Stimulated activated memory B cell treated with anti-CD40 and anti-IgM and Interleukin-4, amounts not matched to agents 10 μg/mL and 1 μg/mL and 100 μg/mL, for 72 hours (primary cell): ENCODE data around the gene INSM2.

Source experiments
- ATAC-seq: fragments of 150-1000 bp; cut with Tn5 transposase; 2 replicates; pipeline ENCODE4 v1.10.0; 2021
- H3K27ac Mint-ChIP-seq: one replicate; pipeline ENCODE4 v1.8.0; 2022; ENCODE audit warnings: mild to moderate bottlenecking, mixed read lengths
- H3K27me3 Mint-ChIP-seq: one replicate; pipeline ENCODE4 v1.8.0; 2022; ENCODE audit warnings: mixed read lengths
- H3K36me3 Mint-ChIP-seq: one replicate; pipeline ENCODE4 v1.8.0; 2022; ENCODE audit warnings: mixed read lengths
- H3K4me1 Mint-ChIP-seq: one replicate; pipeline ENCODE4 v1.8.0; 2022; ENCODE audit warnings: mixed read lengths
- H3K4me3 Mint-ChIP-seq: one replicate; pipeline ENCODE4 v1.8.0; 2022; ENCODE audit warnings: mild to moderate bottlenecking, moderate library complexity, mixed read lengths
- H3K9me3 Mint-ChIP-seq: one replicate; pipeline ENCODE4 v1.8.0; 2022; ENCODE audit warnings: mixed read lengths

Gene INSM2

GRCh38 chr14:35532783-35533356, 1.1 kb upstream of the INSM2 start:
- Mint-ChIP-seq H3K36me3 (peaks cover 8% of the 10 kb centered on the region), H3K27ac (no peak overlapping the region), H3K27me3 (peaks cover 67% of the 10 kb centered on the region), H3K4me3 (peak overlapping the region; percentile 79), H3K4me1 (peaks cover 15% of the 10 kb centered on the region), H3K9me3 (no peaks in the 10 kb centered on the region)
- no peak for ATAC-seq

GRCh38 chr14:35534208-35534872, 376 bp downstream of the INSM2 start:
- peaks cover 15% of the 10 kb centered on the region for H3K4me1 Mint-ChIP-seq
- no peaks in the 10 kb centered on the region for H3K9me3 Mint-ChIP-seq
- ATAC-seq, result peak; percentile 10
- H3K27ac Mint-ChIP-seq, result no peak overlapping the region
- H3K27me3 Mint-ChIP-seq, result peaks cover 58% of the 10 kb centered on the region
- peaks cover 12% of the 10 kb centered on the region for H3K36me3 Mint-ChIP-seq
- peak overlapping the region; percentile 79 for H3K4me3 Mint-ChIP-seq

- Mint-ChIP-seq H3K9me3 (no peaks in the 10 kb centered on the region), H3K4me3 (peak overlapping the region; percentile 70), H3K27me3 (peaks cover 51% of the 10 kb centered on the region), H3K27ac (no peak overlapping the region), H3K4me1 (peaks cover 19% of the 10 kb centered on the region), H3K36me3 (peaks cover 18% of the 10 kb centered on the region)
- peak; percentile 83 for ATAC-seq
Observed at GRCh38 chr14:35534873-35535482, 1.0 kb downstream of the INSM2 start.

- ATAC-seq, result no peak
- H3K4me1 Mint-ChIP-seq, result peaks cover 21% of the 10 kb centered on the region
- H3K27ac Mint-ChIP-seq, result no peak overlapping the region
- H3K4me3 Mint-ChIP-seq, result no peak overlapping the region
- H3K36me3 Mint-ChIP-seq, result peaks cover 21% of the 10 kb centered on the region
- H3K9me3 Mint-ChIP-seq, result no peaks in the 10 kb centered on the region
- peaks cover 45% of the 10 kb centered on the region for H3K27me3 Mint-ChIP-seq
Observed at GRCh38 chr14:35535483-35536112, 1.6 kb downstream of the INSM2 start.

GRCh38 chr14:35539969-35540368, 6.0 kb downstream of the INSM2 start:
- H3K27ac Mint-ChIP-seq, result no peak overlapping the region
- H3K36me3 Mint-ChIP-seq, result peaks cover 34% of the 10 kb centered on the region
- no peak overlapping the region for H3K4me3 Mint-ChIP-seq
- no peaks in the 10 kb centered on the region for H3K9me3 Mint-ChIP-seq
- peaks cover 15% of the 10 kb centered on the region for H3K27me3 Mint-ChIP-seq
- no peak for ATAC-seq
- peaks cover 11% of the 10 kb centered on the region for H3K4me1 Mint-ChIP-seq

- Mint-ChIP-seq H3K4me1 (peaks cover 6% of the 10 kb centered on the region), H3K9me3 (no peaks in the 10 kb centered on the region), H3K27ac (no peak overlapping the region), H3K27me3 (no peaks in the 10 kb centered on the region), H3K36me3 (peaks cover 26% of the 10 kb centered on the region), H3K4me3 (no peak overlapping the region)
- ATAC-seq, result no peak
Observed at GRCh38 chr14:35543006-35543405, 9.0 kb downstream of the INSM2 start.

- H3K9me3 Mint-ChIP-seq, result no peaks in the 10 kb centered on the region
- H3K4me3 Mint-ChIP-seq, result no peak overlapping the region
Observed at GRCh38 chr14:35549551-35549950, 15.6 kb downstream of the INSM2 start.

GRCh38 chr14:35551081-35551480, 17.1 kb downstream of the INSM2 start:
- ATAC-seq, result no peak
- no peak overlapping the region for H3K4me3 Mint-ChIP-seq
- no peak overlapping the region for H3K27ac Mint-ChIP-seq
- H3K27me3 Mint-ChIP-seq, result no peaks in the 10 kb centered on the region
- no peaks in the 10 kb centered on the region for H3K4me1 Mint-ChIP-seq
- H3K9me3 Mint-ChIP-seq, result no peaks in the 10 kb centered on the region
- peaks cover 7% of the 10 kb centered on the region for H3K36me3 Mint-ChIP-seq

More at GRCh38 chr14:35549551-35549950, 15.6 kb downstream of the INSM2 start:
- no peaks in the 10 kb centered on the region for H3K4me1 Mint-ChIP-seq
- peaks cover 7% of the 10 kb centered on the region for H3K36me3 Mint-ChIP-seq
- ATAC-seq, result no peak
- no peak overlapping the region for H3K27ac Mint-ChIP-seq
- H3K27me3 Mint-ChIP-seq, result no peaks in the 10 kb centered on the region

GRCh38 chr14:35553808-35554207, 19.8 kb downstream of the INSM2 start:
- no peaks in the 10 kb centered on the region for H3K36me3 Mint-ChIP-seq
- H3K9me3 Mint-ChIP-seq, result no peaks in the 10 kb centered on the region
- H3K27me3 Mint-ChIP-seq, result no peaks in the 10 kb centered on the region
- H3K4me3 Mint-ChIP-seq, result no peak overlapping the region
- no peaks in the 10 kb centered on the region for H3K4me1 Mint-ChIP-seq
- no peak overlapping the region for H3K27ac Mint-ChIP-seq
- ATAC-seq, result no peak

GRCh38 chr14:35556548-35556947, 22.6 kb downstream of the INSM2 start:
- Mint-ChIP-seq H3K36me3 (no peaks in the 10 kb centered on the region), H3K27me3 (no peaks in the 10 kb centered on the region)

GRCh38 chr14:35557221-35557747, 23.3 kb downstream of the INSM2 start:
- ATAC-seq, result no peak
- Mint-ChIP-seq H3K4me3 (no peak overlapping the region), H3K36me3 (no peaks in the 10 kb centered on the region), H3K27ac (no peak overlapping the region), H3K27me3 (no peaks in the 10 kb centered on the region), H3K9me3 (no peaks in the 10 kb centered on the region), H3K4me1 (no peaks in the 10 kb centered on the region)

More at GRCh38 chr14:35556548-35556947, 22.6 kb downstream of the INSM2 start:
- Mint-ChIP-seq H3K27ac (no peak overlapping the region), H3K4me3 (no peak overlapping the region), H3K4me1 (no peaks in the 10 kb centered on the region), H3K9me3 (no peaks in the 10 kb centered on the region)
- ATAC-seq, result no peak

- Mint-ChIP-seq H3K9me3 (no peaks in the 10 kb centered on the region), H3K27me3 (no peaks in the 10 kb centered on the region), H3K4me1 (no peaks in the 10 kb centered on the region)
Observed at GRCh38 chr14:35558680-35559079, 24.7 kb downstream of the INSM2 start.

GRCh38 chr14:35565871-35566464, 32.0 kb downstream of the INSM2 start:
- H3K4me1 Mint-ChIP-seq, result no peaks in the 10 kb centered on the region
- peaks cover 18% of the 10 kb centered on the region for H3K36me3 Mint-ChIP-seq
- ATAC-seq, result no peak
- no peak overlapping the region for H3K4me3 Mint-ChIP-seq
- no peak overlapping the region for H3K27ac Mint-ChIP-seq
- no peaks in the 10 kb centered on the region for H3K27me3 Mint-ChIP-seq
- no peaks in the 10 kb centered on the region for H3K9me3 Mint-ChIP-seq

More at GRCh38 chr14:35558680-35559079, 24.7 kb downstream of the INSM2 start:
- H3K36me3 Mint-ChIP-seq, result peaks cover 7% of the 10 kb centered on the region
- H3K4me3 Mint-ChIP-seq, result no peak overlapping the region
- no peak for ATAC-seq
- H3K27ac Mint-ChIP-seq, result no peak overlapping the region

- Mint-ChIP-seq H3K27me3 (no peaks in the 10 kb centered on the region), H3K4me1 (no peaks in the 10 kb centered on the region), H3K4me3 (no peak overlapping the region), H3K27ac (no peak overlapping the region), H3K36me3 (peaks cover 21% of the 10 kb centered on the region), H3K9me3 (no peaks in the 10 kb centered on the region)
- ATAC-seq, result no peak
Observed at GRCh38 chr14:35571598-35571997, 37.6 kb downstream of the INSM2 start.

GRCh38 chr14:35573911-35574310, 39.9 kb downstream of the INSM2 start:
- Mint-ChIP-seq H3K27ac (no peak overlapping the region), H3K4me1 (no peaks in the 10 kb centered on the region), H3K36me3 (peaks cover 25% of the 10 kb centered on the region), H3K9me3 (no peaks in the 10 kb centered on the region), H3K4me3 (no peak overlapping the region), H3K27me3 (no peaks in the 10 kb centered on the region)
- ATAC-seq, result no peak
